CMK (cell line): ENCODE data around the gene VCL.

Experiments used
- DNase-seq: peaks from one replicate; pipeline ENCODE4 v3.0.0-alpha.2; 2010; ENCODE audit warnings: low read depth

VCL gene

GRCh38 chr10:74151879-74152722 is 154.2 kb downstream of the VCL start:
- no peak for DNase-seq

- no peak for DNase-seq
Observed at GRCh38 chr10:74153123-74153522, 155.2 kb downstream of the VCL start.

- no peak for DNase-seq
Observed at GRCh38 chr10:74153676-74154075, 155.8 kb downstream of the VCL start.

- peak; percentile 68 for DNase-seq
Observed at GRCh38 chr10:74156919-74157289, 159.0 kb downstream of the VCL start.

GRCh38 chr10:74160013-74160412 is 162.1 kb downstream of the VCL start:
- no peak for DNase-seq

- no peak for DNase-seq
Observed at GRCh38 chr10:74163319-74164068, 165.6 kb downstream of the VCL start.

- no peak for DNase-seq
Observed at GRCh38 chr10:74164716-74165529, 167.0 kb downstream of the VCL start.

- no peak for DNase-seq
Observed at GRCh38 chr10:74165530-74165901, 167.6 kb downstream of the VCL start.

- DNase-seq, result no peak
Observed at GRCh38 chr10:74167443-74167842, 169.5 kb downstream of the VCL start.
